ENCODE data around the gene EPS15. TPM values are rescaled to one million over a fixed set of nuclear protein-coding genes. Genes with fewer than 3 reads are reported as not detected.
A peak's percentile ranks its signal among the peaks of the same experiment; 100 is the strongest.

The EPS15 gene
- total and polyA plus RNA-seq, 2 of the 13 experiments (the other 11 are each of a cell fraction or from before 2014, with no cell fraction given): 14.3 to 19.3 TPM

- TF ChIP-seq ZNF770 (CRISPR knock-in tag; IDR thresholded peaks at IDR 0.05) (0 out of 2 replicates have a peak, but pooled peaks have one; percentile 26), ZNF574 (CRISPR knock-in tag; IDR thresholded peaks at IDR 0.05) (no peak), HNF4G (IDR thresholded peaks at IDR 0.05; ENCODE audit: borderline replicate concordance, low read depth, low read length) (peak; percentile 69; the same call in 1 of the 2 replicates), HNF4G (CRISPR knock-in tag; IDR thresholded peaks at IDR 0.05; ENCODE audit: borderline replicate concordance, low read depth) (no peak), ZSCAN21 (CRISPR knock-in tag; IDR thresholded peaks at IDR 0.05; ENCODE audit: borderline replicate concordance) (peak; percentile 45; the same call in 1 of the 2 replicates), CSRNP1 (CRISPR knock-in tag; IDR thresholded peaks at IDR 0.05) (0 out of 2 replicates have a peak, but pooled peaks have one; percentile 20), ZNF691 (CRISPR knock-in tag; IDR thresholded peaks at IDR 0.05; ENCODE audit: borderline replicate concordance, low read depth) (no peak), ZNF318 (CRISPR knock-in tag; IDR thresholded peaks at IDR 0.05) (no peak)
- TF ChIP-seq, protein P1, sequence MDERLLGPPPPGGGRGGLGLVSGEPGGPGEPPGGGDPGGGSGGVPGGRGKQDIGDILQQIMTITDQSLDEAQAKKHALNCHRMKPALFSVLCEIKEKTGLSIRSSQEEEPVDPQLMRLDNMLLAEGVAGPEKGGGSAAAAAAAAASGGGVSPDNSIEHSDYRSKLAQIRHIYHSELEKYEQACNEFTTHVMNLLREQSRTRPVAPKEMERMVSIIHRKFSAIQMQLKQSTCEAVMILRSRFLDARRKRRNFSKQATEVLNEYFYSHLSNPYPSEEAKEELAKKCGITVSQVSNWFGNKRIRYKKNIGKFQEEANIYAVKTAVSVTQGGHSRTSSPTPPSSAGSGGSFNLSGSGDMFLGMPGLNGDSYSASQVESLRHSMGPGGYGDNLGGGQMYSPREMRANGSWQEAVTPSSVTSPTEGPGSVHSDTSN (CRISPR knock-in tag; IDR thresholded peaks at IDR 0.05): no peak
Observed at GRCh38 chr1:51519048-51519864, at the start of gene EPS15 (continued).
